Amygdala (tissue), 56 donors: Measurements from ENCODE around the gene IZUMO2.
"Not testable (repeated sequence)": the region's sequence is repeated elsewhere in the genome, so short reads cannot be mapped to it uniquely, and the experiment has no call there.

Source experiments
- DNase-seq, 56 donors: peaks; one replicate each; lab custom pipeline; 2025; lab: John Stamatoyannopoulos, UW

The IZUMO2 gene

GRCh38 chr19:50187937-50188336 is 24.9 kb upstream of the IZUMO2 start:
- no peak for DNase-seq

- DNase-seq, result no peak
These were observed 21.1 kb upstream of the IZUMO2 start for GRCh38 chr19:50184196-50184595.

GRCh38 chr19:50181121-50181520 is 18.0 kb upstream of the IZUMO2 start:
- DNase-seq, result no peak

GRCh38 chr19:50178859-50179537 is 15.9 kb upstream of the IZUMO2 start:
- no peak for DNase-seq

GRCh38 chr19:50178320-50178719 is 15.2 kb upstream of the IZUMO2 start:
- DNase-seq, result no peak

- DNase-seq, result no peak
These were observed 13.7 kb upstream of the IZUMO2 start for GRCh38 chr19:50176775-50177174.

- no peak for DNase-seq
These were observed 12.8 kb upstream of the IZUMO2 start for GRCh38 chr19:50175924-50176323.

GRCh38 chr19:50174100-50174793 is 11.2 kb upstream of the IZUMO2 start:
- no peak for DNase-seq

GRCh38 chr19:50173127-50173526 is 10.0 kb upstream of the IZUMO2 start:
- DNase-seq, result no peak

GRCh38 chr19:50172726-50173125 is 9.6 kb upstream of the IZUMO2 start:
- DNase-seq, result no peak

GRCh38 chr19:50171752-50172151 is 8.7 kb upstream of the IZUMO2 start:
- DNase-seq, result no peak

GRCh38 chr19:50167314-50167721 is 4.2 kb upstream of the IZUMO2 start:
- DNase-seq, result peak in 1 of 56 donors; percentile 3

- no peak for DNase-seq
These were observed 4.0 kb downstream of the IZUMO2 start for GRCh38 chr19:50159078-50159477.

GRCh38 chr19:50158577-50158976 is 4.5 kb downstream of the IZUMO2 start:
- DNase-seq, result no peak

- DNase-seq, result no peak
These were observed 7.5 kb downstream of the IZUMO2 start for GRCh38 chr19:50155520-50156109.

GRCh38 chr19:50154529-50154928 is 8.6 kb downstream of the IZUMO2 start:
- DNase-seq, result no peak

GRCh38 chr19:50152578-50152977 is 10.5 kb downstream of the IZUMO2 start:
- no peak for DNase-seq

- no peak for DNase-seq
These were observed 14.6 kb downstream of the IZUMO2 start for GRCh38 chr19:50148528-50148927.

GRCh38 chr19:50147462-50148423 is 15.3 kb downstream of the IZUMO2 start:
- DNase-seq, result peak; percentile 40 to 96 (median 88)

GRCh38 chr19:50141921-50142320 is 21.2 kb downstream of the IZUMO2 start:
- not testable (repeated sequence) for DNase-seq
